ENCODE measurements around the gene TRAM1L1. TPM values are rescaled to one million over a fixed set of nuclear protein-coding genes. Genes with fewer than 3 reads are reported as not detected.

The TRAM1L1 gene
- total RNA-seq, 1 donor from 2014 or later = 4.6 TPM

GRCh38 chr4:117077760-117078159, 7.6 kb downstream of the TRAM1L1 start:
- H3K4me1 Mint-ChIP-seq = no peaks in the 10 kb centered on the region

GRCh38 chr4:117068120-117068519, 17.3 kb downstream of the TRAM1L1 start:
- Mint-ChIP-seq H3K36me3 (ENCODE audit: low read depth) (no peaks in the 10 kb centered on the region), H3K9me3 (no peaks in the 10 kb centered on the region)
- no peak for TF ChIP-seq CTCF (conservative IDR thresholded peaks at IDR 0.05)

More at GRCh38 chr4:117077760-117078159, 7.6 kb downstream of the TRAM1L1 start:
- Mint-ChIP-seq H3K36me3 (ENCODE audit: low read depth) (peaks cover 3% of the 10 kb centered on the region), H3K9me3 (peaks cover 9% of the 10 kb centered on the region), H3K27me3 (ENCODE audit: low read depth) (no peaks in the 10 kb centered on the region), H3K4me3 (no peak overlapping the region), H3K27ac (ENCODE audit: unreplicated experiment) (no peak overlapping the region)
- DNase-seq (ENCODE audit: low read depth, low spot score) = no peak
- no peak for TF ChIP-seq CTCF (conservative IDR thresholded peaks at IDR 0.05)

GRCh38 chr4:117063961-117064696, 21.2 kb downstream of the TRAM1L1 start:
- no peak overlapping the region for H3K4me3 Mint-ChIP-seq
- peaks cover 8% of the 10 kb centered on the region for H3K4me1 Mint-ChIP-seq
- H3K9me3 Mint-ChIP-seq = peaks cover 5% of the 10 kb centered on the region
- no peak for TF ChIP-seq CTCF (conservative IDR thresholded peaks at IDR 0.05)
- H3K27me3 Mint-ChIP-seq (ENCODE audit: low read depth) = no peaks in the 10 kb centered on the region
- H3K36me3 Mint-ChIP-seq (ENCODE audit: low read depth) = no peaks in the 10 kb centered on the region
- no peak overlapping the region for H3K27ac Mint-ChIP-seq (ENCODE audit: unreplicated experiment)
- no peak for DNase-seq (ENCODE audit: low read depth, low spot score)

More at GRCh38 chr4:117068120-117068519, 17.3 kb downstream of the TRAM1L1 start:
- Mint-ChIP-seq H3K4me3 (no peak overlapping the region), H3K4me1 (peaks cover 8% of the 10 kb centered on the region), H3K27ac (ENCODE audit: unreplicated experiment) (no peak overlapping the region), H3K27me3 (ENCODE audit: low read depth) (no peaks in the 10 kb centered on the region)
- no peak for DNase-seq (ENCODE audit: low read depth, low spot score)

- no peak for DNase-seq (ENCODE audit: low read depth, low spot score)
- TF ChIP-seq CTCF (conservative IDR thresholded peaks at IDR 0.05) = no peak
- Mint-ChIP-seq H3K36me3 (ENCODE audit: low read depth) (no peaks in the 10 kb centered on the region), H3K27me3 (ENCODE audit: low read depth) (no peaks in the 10 kb centered on the region), H3K4me3 (no peak overlapping the region), H3K27ac (ENCODE audit: unreplicated experiment) (no peak overlapping the region), H3K4me1 (no peaks in the 10 kb centered on the region), H3K9me3 (peaks cover 4% of the 10 kb centered on the region)
These were observed 42.4 kb downstream of the TRAM1L1 start for GRCh38 chr4:117042962-117043361.

Measured in neural crest cell (in vitro differentiated cells).